ENCODE measurements around the gene RAD51B. TPM values are rescaled to one million over a fixed set of nuclear protein-coding genes. Genes with fewer than 3 reads are reported as not detected.
A peak's percentile ranks its signal among the peaks of the same experiment; 100 is the strongest.

RAD51B gene
- total RNA-seq, 2 donors from 2014 or later = 22.8 to 33.8 TPM

GRCh38 chr14:68292441-68293215 lies 473.0 kb downstream of the RAD51B start:
- no peak overlapping the region for H3K27ac ChIP-seq (ENCODE audit: low read depth, low read length)
- no peaks in the 10 kb centered on the region for H3K36me3 Mint-ChIP-seq (ENCODE audit: low read depth)
- H3K9ac ChIP-seq (ENCODE audit: extremely low read depth, low read length, poor library complexity, severe bottlenecking) = no peak overlapping the region

GRCh38 chr14:68293404-68293803 lies 473.8 kb downstream of the RAD51B start:
- Mint-ChIP-seq H3K27me3 (ENCODE audit: insufficient read depth) (no peaks in the 10 kb centered on the region), H3K36me3 (ENCODE audit: low read depth) (peaks cover 4% of the 10 kb centered on the region), H3K4me1 (peaks cover 49% of the 10 kb centered on the region), H3K27ac (peak overlapping the region; percentile 11), H3K9me3 (peaks cover 4% of the 10 kb centered on the region), H3K4me3 (no peak overlapping the region)
- Histone ChIP-seq H3K9ac (ENCODE audit: extremely low read depth, low read length, poor library complexity, severe bottlenecking) (no peak overlapping the region), H3K27ac (ENCODE audit: low read depth, low read length) (no peak overlapping the region), H3K4me3 (ENCODE audit: low read length) (no peak overlapping the region), H3K9me3 (ENCODE audit: control insufficient read depth, low read length) (peaks cover 2% of the 10 kb centered on the region), H3K36me3 (ENCODE audit: control insufficient read depth, insufficient read depth, low read length) (no peaks in the 10 kb centered on the region), H3K4me1 (ENCODE audit: control insufficient read depth, insufficient read depth, low read length) (peaks cover 25% of the 10 kb centered on the region), H3K27me3 (ENCODE audit: control insufficient read depth, insufficient read depth, low read length, poor library complexity, severe bottlenecking) (no peaks in the 10 kb centered on the region)
- DNase-seq = no peak
- no peak for TF ChIP-seq CTCF (conservative IDR thresholded peaks at IDR 0.05)
- 72 to 97% methylated on average over 3 to 5 of the region's 5 CpGs for WGBS, 2 experiments (ENCODE audit: insufficient coverage in 1 of 2, insufficient read length in 1 of 2)

More at GRCh38 chr14:68292441-68293215, 473.0 kb downstream of the RAD51B start:
- no peaks in the 10 kb centered on the region for H3K27me3 Mint-ChIP-seq (ENCODE audit: insufficient read depth)
- peaks cover 25% of the 10 kb centered on the region for H3K4me1 ChIP-seq (ENCODE audit: control insufficient read depth, insufficient read depth, low read length)
- H3K4me3 Mint-ChIP-seq = no peak overlapping the region
- DNase-seq = no peak
- H3K9me3 Mint-ChIP-seq = no peaks in the 10 kb centered on the region
- WGBS, 2 experiments (ENCODE audit: insufficient coverage in 1 of 2, insufficient read length in 1 of 2) = 89 to 93% methylated on average over 3 to 7 of the region's 7 CpGs
- H3K4me1 Mint-ChIP-seq = peaks cover 44% of the 10 kb centered on the region
- H3K27ac Mint-ChIP-seq = peak overlapping the region; percentile 5
- H3K36me3 ChIP-seq (ENCODE audit: control insufficient read depth, insufficient read depth, low read length) = no peaks in the 10 kb centered on the region
- no peak overlapping the region for H3K4me3 ChIP-seq (ENCODE audit: low read length)
- no peaks in the 10 kb centered on the region for H3K9me3 ChIP-seq (ENCODE audit: control insufficient read depth, low read length)
- no peak for TF ChIP-seq CTCF (conservative IDR thresholded peaks at IDR 0.05)
- no peaks in the 10 kb centered on the region for H3K27me3 ChIP-seq (ENCODE audit: control insufficient read depth, insufficient read depth, low read length, poor library complexity, severe bottlenecking)

- no peaks in the 10 kb centered on the region for H3K36me3 ChIP-seq (ENCODE audit: control insufficient read depth, insufficient read depth, low read length)
- TF ChIP-seq CTCF (conservative IDR thresholded peaks at IDR 0.05) = no peak
- no peak overlapping the region for H3K27ac Mint-ChIP-seq
- peak overlapping the region; percentile 9 for H3K27ac ChIP-seq (ENCODE audit: low read depth, low read length)
- H3K27me3 Mint-ChIP-seq (ENCODE audit: insufficient read depth) = peaks cover 2% of the 10 kb centered on the region
- H3K27me3 ChIP-seq (ENCODE audit: control insufficient read depth, insufficient read depth, low read length, poor library complexity, severe bottlenecking) = no peaks in the 10 kb centered on the region
- H3K4me1 Mint-ChIP-seq = peaks cover 49% of the 10 kb centered on the region
- no peak overlapping the region for H3K4me3 ChIP-seq (ENCODE audit: low read length)
- peaks cover 17% of the 10 kb centered on the region for H3K9me3 Mint-ChIP-seq
- no peak overlapping the region for H3K9ac ChIP-seq (ENCODE audit: extremely low read depth, low read length, poor library complexity, severe bottlenecking)
- peaks cover 14% of the 10 kb centered on the region for H3K9me3 ChIP-seq (ENCODE audit: control insufficient read depth, low read length)
- peaks cover 4% of the 10 kb centered on the region for H3K36me3 Mint-ChIP-seq (ENCODE audit: low read depth)
- 64 to 92% methylated on average over 3 to 8 of the region's 8 CpGs for WGBS, 2 experiments (ENCODE audit: insufficient coverage in 1 of 2, insufficient read length in 1 of 2)
- DNase-seq = peak; percentile 73
- no peak overlapping the region for H3K4me3 Mint-ChIP-seq
- H3K4me1 ChIP-seq (ENCODE audit: control insufficient read depth, insufficient read depth, low read length) = peaks cover 25% of the 10 kb centered on the region
These were observed 475.8 kb downstream of the RAD51B start for GRCh38 chr14:68295316-68295816.

All from endodermal cell (in vitro differentiated cells).